ENCODE measurements around the gene SLC44A3. TPM values are rescaled to one million over a fixed set of nuclear protein-coding genes. Genes with fewer than 3 reads are reported as not detected.
A peak's percentile ranks its signal among the peaks of the same experiment; 100 is the strongest.

Gene SLC44A3, protein sequence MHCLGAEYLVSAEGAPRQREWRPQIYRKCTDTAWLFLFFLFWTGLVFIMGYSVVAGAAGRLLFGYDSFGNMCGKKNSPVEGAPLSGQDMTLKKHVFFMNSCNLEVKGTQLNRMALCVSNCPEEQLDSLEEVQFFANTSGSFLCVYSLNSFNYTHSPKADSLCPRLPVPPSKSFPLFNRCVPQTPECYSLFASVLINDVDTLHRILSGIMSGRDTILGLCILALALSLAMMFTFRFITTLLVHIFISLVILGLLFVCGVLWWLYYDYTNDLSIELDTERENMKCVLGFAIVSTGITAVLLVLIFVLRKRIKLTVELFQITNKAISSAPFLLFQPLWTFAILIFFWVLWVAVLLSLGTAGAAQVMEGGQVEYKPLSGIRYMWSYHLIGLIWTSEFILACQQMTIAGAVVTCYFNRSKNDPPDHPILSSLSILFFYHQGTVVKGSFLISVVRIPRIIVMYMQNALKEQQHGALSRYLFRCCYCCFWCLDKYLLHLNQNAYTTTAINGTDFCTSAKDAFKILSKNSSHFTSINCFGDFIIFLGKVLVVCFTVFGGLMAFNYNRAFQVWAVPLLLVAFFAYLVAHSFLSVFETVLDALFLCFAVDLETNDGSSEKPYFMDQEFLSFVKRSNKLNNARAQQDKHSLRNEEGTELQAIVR
- 10 to 100 TPM; 17.8 to 32.9 TPM for total RNA-seq

DNA sequence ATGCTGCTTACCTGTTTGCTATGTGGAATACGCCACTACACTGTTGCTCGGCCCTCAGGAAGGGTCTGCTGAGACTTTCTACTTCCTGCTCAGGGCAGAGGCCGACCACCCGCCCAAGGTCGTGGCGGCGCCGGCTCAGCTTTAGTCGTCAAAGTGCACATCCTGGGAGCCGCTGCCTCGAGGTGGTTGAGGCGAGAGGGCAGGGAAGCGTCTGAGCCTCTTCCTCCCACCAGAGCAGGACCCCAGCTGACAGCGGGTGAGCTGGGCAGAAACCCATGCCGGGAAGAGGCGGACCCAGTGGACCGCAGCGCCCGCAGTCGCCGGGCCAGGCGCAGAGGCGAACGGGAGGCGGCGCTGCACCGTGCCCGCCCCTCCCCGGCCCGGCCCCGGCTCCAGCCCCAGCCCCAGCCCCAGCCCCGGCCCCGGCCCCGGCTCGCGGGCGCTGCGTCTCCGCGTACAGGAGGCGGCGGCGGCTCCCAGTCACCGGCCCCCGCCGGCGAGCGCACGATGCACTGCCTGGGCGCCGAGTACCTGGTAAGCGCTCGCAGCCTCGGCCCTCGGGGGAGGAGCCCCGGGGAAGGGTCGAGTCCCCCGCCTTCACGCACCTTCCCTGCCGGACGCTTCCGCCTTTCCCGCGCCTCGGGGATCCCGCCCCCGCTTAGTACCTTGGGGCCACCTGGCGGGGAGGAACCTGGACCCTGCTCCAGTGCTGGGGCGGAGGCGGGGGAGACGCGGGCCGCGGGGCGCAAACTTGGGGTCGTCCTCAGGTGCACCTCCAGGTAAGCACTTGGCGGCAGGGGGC, at the start of gene SLC44A3:
Gene SLC44A3, plus strand, starts transcription at position 413 of the 802 bp plus-strand sequence. Its CDS starts 95 bp downstream, at position 508.
- Histone ChIP-seq H3K4me1 (peaks cover 42% of the 10 kb centered on the region), H3K4me3 (peak within 1 kb of the TSS; percentile 54 to 74), H3K9me3 (no peaks in the 10 kb centered on the region), H3K36me3 (replicated peaks in 1 of 2; ENCODE audit: insufficient read depth in 1 of 2, low read depth in 2 of 2) (no peaks in the 10 kb centered on the region), H3K27me3 (no peaks in the 10 kb centered on the region), H3K27ac (peak within 1 kb of the TSS; percentile 82 to 92 (median 90))
- ATAC-seq (peak; percentile 82), DNase-seq (peak; percentile 66 to 74 (median 68))
- 0 to 1% methylated on average over 22 to 76 of the region's 77 CpGs for WGBS, 2 donors
- TF ChIP-seq, protein P1, sequence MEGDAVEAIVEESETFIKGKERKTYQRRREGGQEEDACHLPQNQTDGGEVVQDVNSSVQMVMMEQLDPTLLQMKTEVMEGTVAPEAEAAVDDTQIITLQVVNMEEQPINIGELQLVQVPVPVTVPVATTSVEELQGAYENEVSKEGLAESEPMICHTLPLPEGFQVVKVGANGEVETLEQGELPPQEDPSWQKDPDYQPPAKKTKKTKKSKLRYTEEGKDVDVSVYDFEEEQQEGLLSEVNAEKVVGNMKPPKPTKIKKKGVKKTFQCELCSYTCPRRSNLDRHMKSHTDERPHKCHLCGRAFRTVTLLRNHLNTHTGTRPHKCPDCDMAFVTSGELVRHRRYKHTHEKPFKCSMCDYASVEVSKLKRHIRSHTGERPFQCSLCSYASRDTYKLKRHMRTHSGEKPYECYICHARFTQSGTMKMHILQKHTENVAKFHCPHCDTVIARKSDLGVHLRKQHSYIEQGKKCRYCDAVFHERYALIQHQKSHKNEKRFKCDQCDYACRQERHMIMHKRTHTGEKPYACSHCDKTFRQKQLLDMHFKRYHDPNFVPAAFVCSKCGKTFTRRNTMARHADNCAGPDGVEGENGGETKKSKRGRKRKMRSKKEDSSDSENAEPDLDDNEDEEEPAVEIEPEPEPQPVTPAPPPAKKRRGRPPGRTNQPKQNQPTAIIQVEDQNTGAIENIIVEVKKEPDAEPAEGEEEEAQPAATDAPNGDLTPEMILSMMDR (IDR thresholded peaks at IDR 0.05), result peak in 5 of 7 experiments; percentile 21 to 50 (median 32)
- TF ChIP-seq POLR2A (IDR thresholded peaks at IDR 0.05), result peak; percentile 51 to 76 (median 73)
- intact Hi-C loops (cut with DNase I), result no loop called here

DNA sequence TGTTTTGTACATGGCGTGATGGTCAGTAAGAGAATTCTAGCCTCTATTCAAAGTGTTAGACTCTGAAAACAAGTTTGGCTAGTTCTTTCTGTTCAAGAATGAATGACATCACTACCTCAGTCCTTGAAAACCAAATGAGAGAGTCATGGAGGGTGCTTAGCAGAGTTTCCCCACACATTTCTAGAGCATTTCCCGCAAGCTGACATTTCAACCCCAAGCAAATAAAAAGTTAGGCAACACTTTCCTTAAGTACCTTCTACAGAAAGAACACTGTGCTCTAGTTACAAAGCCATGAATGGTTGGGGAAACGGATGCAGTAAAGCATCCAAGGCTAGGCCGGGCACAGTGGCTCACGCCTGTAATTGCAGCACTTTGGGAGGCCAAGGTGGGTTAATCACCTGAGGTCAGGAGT, 47.9 kb upstream of the SLC44A3 start:
- Histone ChIP-seq H3K27ac (peak overlapping the region; percentile 53 to 86 (median 78)), H3K4me1 (peaks cover 57% of the 10 kb centered on the region), H3K36me3 (replicated peaks in 1 of 2; ENCODE audit: insufficient read depth in 1 of 2, low read depth in 2 of 2) (no peaks in the 10 kb centered on the region), H3K27me3 (no peaks in the 10 kb centered on the region), H3K9me3 (no peaks in the 10 kb centered on the region), H3K4me3 (no peak overlapping the region)
- 70 to 76% methylated on average over 5 of the region's 5 CpGs for WGBS, 2 donors
- ATAC-seq (peak; percentile 81), DNase-seq (peak; percentile 41 to 73 (median 52))
- TF ChIP-seq, protein P1 (IDR thresholded peaks at IDR 0.05), result peak in 3 of 7 experiments; percentile 17 to 24 (median 23)
- TF ChIP-seq POLR2A (IDR thresholded peaks at IDR 0.05), result peak in 1 of 3 donors; percentile 15
- intact Hi-C loops (cut with DNase I), result no loop called here

DNA sequence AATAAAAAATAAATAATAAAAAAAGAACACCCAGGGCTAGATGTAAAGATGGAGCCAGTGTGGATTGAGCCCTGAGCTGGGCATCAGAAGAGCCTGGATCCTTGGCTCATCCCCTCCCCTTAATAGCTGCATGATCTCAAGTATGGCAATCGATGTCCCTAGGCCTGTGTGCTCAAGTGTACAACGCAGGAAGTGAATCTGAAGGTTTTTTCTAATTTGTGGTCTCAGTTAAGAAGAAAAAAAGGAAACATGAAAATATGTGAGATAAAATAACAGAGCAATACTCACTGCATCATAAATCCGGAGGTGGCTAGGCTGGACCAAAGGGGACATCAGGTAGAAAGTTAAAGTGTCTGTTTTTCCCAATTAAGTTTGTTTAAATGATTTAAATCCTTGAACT, 47.3 kb upstream of the SLC44A3 start:
- peaks cover 57% of the 10 kb centered on the region for H3K4me1 ChIP-seq
- intact Hi-C loops (cut with DNase I), result no loop called here
- TF ChIP-seq POLR2A (IDR thresholded peaks at IDR 0.05), result no peak
- TF ChIP-seq, protein P1 (IDR thresholded peaks at IDR 0.05), result no peak
- no peak for ATAC-seq
- H3K9me3 ChIP-seq, result no peaks in the 10 kb centered on the region
- 83 to 88% methylated on average over 3 of the region's 3 CpGs for WGBS, 2 donors
- H3K27me3 ChIP-seq, result no peaks in the 10 kb centered on the region
- no peaks in the 10 kb centered on the region for H3K36me3 ChIP-seq (replicated peaks in 1 of 2; ENCODE audit: insufficient read depth in 1 of 2, low read depth in 2 of 2)
- DNase-seq, result no peak
- H3K27ac ChIP-seq, result peak overlapping the region; percentile 70 to 86 (median 78)
- no peak overlapping the region for H3K4me3 ChIP-seq

DNA sequence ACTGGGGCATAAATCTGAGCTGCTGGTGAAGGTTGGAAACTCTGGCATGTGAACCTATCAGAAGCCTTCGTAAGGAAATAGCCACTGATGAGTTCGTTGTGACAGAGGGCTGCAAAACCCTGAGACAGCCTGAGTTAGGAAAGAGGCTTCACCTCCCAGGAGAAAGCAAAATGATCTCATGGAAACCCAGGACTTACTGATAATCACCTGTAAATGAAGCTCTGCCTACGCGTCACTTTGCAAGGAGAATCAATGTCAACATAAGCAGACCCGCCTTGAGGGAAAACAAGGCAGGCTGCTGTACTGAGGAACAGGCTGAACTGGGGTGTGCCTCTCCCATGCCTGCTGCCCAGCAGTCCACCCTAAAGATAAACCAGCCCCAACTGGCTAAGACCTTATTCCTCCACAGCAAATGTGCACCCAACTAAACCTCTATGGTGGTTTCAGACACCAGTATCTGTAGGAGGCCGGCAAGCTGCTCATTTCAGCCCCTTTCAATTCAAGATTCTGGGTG, 46.8 kb upstream of the SLC44A3 start:
- Histone ChIP-seq H3K27ac (peak overlapping the region; percentile 70 to 86 (median 78)), H3K36me3 (replicated peaks in 1 of 2; ENCODE audit: insufficient read depth in 1 of 2, low read depth in 2 of 2) (no peaks in the 10 kb centered on the region), H3K4me1 (peaks cover 59% of the 10 kb centered on the region), H3K4me3 (no peak overlapping the region), H3K9me3 (no peaks in the 10 kb centered on the region), H3K27me3 (no peaks in the 10 kb centered on the region)
- ATAC-seq (no peak), DNase-seq (no peak)
- WGBS, 2 donors, result 71 to 84% methylated on average over 6 of the region's 6 CpGs
- TF ChIP-seq POLR2A (IDR thresholded peaks at IDR 0.05), result no peak
- TF ChIP-seq, protein P1 (IDR thresholded peaks at IDR 0.05), result no peak
- intact Hi-C loops (cut with DNase I), result no loop called here

Measured in body of pancreas (tissue), 4 donors.